AG09319 (cell line): ENCODE measurements around the gene LGALS3BP.

Experiments used
- DNase-seq: peaks from one replicate; pipeline ENCODE4 v3.0.0-alpha.2; 2010; ENCODE audit warnings: low read depth; ENCODE audit errors: extremely low read depth
- CTCF ChIP-seq: IDR thresholded peaks from 2 replicates; pipeline ENCODE4 v1.5.1; 2011; ENCODE audit warnings: low read depth, mild to moderate bottlenecking, inconsistent platforms, low read length, moderate library complexity

LGALS3BP gene

GRCh38 chr17:78979780-78980623, at the start of gene LGALS3BP:
LGALS3BP (minus strand) TSS chr17:78979923; CDS start chr17:78977191, 2,732 bp downstream.
- no peak for TF ChIP-seq CTCF
- peak; percentile 29 for DNase-seq

GRCh38 chr17:79028496-79029326, 49.0 kb upstream of the LGALS3BP start:
- DNase-seq, result no peak
- peak; percentile 23 for TF ChIP-seq CTCF

GRCh38 chr17:79027925-79028491, 48.3 kb upstream of the LGALS3BP start:
- TF ChIP-seq CTCF, result no peak
- no peak for DNase-seq

GRCh38 chr17:79027274-79027924, 47.7 kb upstream of the LGALS3BP start:
- no peak for TF ChIP-seq CTCF
- no peak for DNase-seq

- no peak for DNase-seq
- no peak for TF ChIP-seq CTCF
These were observed 46.9 kb upstream of the LGALS3BP start for GRCh38 chr17:79026376-79027273.

GRCh38 chr17:79024901-79025737, 45.4 kb upstream of the LGALS3BP start:
- TF ChIP-seq CTCF, result no peak
- DNase-seq, result no peak
